Activated effector memory CD4-positive, alpha-beta T cell treated with Interleukin-2 at 50 U/mL for 16 hours (primary cell): ENCODE measurements around the gene BCAS1.

Experiments
- DNase-seq: peaks from one replicate; pipeline ENCODE4 v3.0.0-alpha.2; 2020

Gene BCAS1

DNA sequence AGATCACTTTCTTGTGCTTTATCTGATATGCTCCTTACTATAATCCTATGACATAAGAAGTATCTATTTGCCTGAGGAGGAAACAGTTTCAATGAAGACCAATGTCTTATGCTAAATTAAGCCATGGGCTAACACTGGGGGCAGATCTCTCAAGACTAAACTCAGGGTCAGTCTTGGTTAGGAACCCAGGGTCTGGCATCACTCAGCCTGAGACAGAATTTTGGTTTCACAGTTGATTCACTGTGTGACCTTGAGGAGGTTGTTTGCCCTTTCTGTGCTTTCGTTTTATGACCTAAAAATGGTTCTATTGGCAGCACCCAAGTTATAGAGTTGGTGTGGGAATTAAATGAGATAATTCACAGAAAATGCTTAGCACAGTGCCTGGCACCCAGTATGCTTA is 4.9 kb upstream of the BCAS1 start:
- DNase-seq, result no peak

DNA sequence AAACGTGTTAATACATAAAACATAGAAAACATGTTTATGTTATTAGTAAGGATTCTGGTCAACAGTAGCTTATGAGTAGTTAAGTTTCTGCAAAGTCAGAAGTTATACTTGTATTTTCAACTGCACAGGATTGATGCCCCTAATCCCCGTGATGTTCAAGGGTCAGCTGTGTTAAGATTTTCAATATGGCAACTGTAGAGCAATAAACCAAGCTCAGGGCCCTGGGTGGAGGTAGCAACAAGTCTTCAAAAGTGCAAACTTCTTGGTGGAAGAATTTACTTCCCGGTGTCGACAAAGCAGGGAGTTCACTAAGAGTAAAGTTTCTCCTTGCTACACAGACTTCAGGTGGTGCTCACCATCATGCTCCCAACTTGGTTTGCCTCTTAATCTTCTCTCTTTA is 4.1 kb upstream of the BCAS1 start:
- DNase-seq, result no peak

DNA sequence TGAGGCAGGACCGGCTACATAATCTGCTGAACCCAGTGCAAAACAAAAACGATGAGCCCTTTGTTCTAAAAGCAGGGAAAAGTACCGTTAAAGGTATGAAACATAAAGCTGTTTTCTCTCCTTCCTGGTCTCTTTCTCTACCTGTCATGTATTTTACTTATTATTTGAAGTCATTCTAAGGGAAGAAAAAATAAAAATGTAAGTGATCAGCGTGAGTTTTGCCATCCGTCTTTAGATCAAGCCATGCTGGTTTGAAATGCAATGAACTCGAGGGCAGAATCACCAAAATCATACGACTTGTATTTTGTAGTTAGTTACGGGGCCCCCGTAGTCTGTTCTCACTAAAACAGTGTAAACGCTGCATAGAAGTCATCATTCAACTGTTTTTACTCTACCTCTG is 2.9 kb upstream of the BCAS1 start:
- no peak for DNase-seq

DNA sequence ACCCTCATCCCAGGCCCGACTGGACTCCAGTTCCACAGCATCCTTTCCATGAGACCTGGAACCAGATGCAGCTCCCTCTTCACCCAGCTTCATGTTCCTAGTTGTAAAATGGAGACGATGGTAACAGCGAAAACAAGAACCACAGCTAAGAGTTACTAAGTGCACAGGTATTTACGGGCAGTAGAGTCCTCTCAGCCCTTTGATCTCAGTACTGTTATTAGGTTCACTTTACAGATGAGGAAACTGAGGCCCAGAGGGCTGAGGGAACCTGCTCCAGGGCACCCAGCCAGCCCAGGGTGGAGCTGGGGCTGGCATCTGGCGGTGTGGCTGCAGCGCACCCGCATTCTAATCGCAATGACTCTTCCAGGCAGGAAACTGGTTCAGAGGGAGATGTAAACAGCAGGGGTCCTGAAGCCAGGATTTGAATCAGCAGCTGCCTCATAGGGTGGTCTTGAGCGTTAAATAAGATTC is 858 bp downstream of the BCAS1 start:
- DNase-seq, result no peak

DNA sequence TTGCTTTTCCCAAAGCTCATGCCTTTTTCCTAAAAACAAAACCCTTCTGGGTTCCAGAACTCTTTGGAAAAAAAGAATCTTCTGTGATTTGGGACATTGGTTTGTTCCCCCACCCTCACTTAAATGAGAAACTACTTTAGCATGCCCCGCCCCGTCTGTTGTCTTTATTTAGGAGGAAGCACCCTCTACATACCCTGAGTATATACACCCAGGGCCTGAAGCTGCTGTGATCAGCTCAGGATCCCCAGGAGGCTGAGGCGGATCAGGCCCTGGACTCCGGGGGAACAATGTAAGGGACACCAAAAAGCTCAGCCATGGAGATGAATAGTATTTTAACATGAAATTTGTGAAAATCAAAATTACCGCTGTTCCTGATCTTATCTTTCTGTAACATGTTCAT is 1.4 kb downstream of the BCAS1 start:
- no peak for DNase-seq

DNA sequence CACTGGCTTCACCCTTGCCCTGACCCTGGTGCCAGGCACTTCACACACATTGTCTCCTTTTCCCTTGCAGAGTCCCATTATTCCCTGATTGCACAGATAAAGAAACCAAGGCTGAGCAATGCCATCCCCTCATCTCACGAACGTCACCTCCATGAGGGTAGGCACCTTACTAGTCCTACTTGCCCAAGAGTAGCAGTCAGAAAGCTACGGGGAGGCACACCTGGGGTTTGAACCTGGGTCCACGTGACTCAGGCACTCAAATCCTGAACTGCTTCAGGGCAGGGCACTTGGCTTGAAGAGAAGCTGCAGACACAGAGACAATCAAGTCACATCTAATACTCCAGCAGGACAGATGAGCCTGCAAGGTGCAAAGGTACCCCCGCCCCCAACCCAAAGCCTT is 1.9 kb downstream of the BCAS1 start:
- DNase-seq, result no peak

DNA sequence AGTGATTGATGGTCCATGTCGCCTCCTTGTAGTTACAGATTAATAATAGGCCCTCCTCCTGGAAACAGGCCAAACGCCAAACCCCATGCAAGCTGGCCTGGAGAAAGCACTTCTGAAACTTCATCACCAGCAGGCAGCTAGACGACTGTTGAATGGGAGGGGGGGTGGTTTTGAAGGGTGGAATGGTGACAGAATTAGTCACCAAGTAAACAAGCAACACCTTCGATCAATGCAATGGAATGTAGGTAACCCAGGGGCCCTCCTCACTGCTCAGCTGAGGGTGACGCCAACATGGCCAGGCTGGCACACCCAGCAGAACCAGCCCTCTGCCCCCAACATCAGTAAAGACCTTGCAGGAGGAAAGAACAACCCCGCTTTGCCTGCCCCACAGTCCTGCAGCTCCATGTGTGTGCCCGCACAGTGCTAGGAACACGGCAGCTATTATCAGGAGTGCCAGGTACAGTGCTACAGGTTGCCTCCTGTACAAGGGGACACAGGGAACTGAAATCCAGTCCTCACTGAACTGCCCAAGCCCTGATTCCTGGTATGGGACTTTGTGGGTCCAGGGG is 2.7 kb downstream of the BCAS1 start:
- DNase-seq, result no peak

DNA sequence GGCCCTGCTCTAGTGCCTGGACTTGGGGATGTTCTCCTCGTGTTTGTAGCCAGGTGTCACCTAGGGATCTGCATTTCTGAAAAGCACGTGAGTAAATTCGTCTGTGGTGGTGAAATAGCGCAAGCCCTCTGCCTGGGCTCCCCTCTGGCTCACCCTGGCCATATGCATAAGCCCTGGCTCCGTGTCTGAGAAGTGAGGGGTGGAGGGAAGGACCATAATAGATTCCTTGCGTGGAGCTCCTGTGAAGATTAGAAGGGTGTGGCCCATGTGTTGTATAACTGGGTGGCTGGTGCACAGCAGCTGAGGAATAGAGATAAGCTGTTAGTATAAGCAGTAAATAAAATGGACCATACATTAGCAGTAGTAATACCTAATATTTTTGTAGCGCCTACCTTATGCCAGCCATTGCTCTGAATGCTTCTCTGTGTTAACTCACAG is 4.8 kb downstream of the BCAS1 start:
- DNase-seq, result no peak

DNA sequence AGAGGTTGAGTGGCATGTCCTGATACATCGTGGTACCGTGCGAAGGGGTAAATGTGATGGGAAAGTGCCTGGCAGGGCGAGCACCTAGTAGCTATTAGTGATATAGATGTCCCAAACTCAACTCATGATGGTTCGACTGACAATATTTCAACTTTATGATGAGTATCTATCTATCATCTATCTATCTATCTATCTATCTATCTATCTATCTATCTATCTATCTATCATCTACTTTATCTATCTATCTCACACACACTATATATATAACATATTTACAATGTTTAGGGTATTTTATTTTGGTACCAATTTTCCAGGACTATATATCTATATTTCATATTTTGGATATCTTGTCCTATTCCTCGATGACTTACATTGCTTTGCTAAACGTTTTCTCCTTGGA is 5.5 kb downstream of the BCAS1 start:
- DNase-seq, result no peak

DNA sequence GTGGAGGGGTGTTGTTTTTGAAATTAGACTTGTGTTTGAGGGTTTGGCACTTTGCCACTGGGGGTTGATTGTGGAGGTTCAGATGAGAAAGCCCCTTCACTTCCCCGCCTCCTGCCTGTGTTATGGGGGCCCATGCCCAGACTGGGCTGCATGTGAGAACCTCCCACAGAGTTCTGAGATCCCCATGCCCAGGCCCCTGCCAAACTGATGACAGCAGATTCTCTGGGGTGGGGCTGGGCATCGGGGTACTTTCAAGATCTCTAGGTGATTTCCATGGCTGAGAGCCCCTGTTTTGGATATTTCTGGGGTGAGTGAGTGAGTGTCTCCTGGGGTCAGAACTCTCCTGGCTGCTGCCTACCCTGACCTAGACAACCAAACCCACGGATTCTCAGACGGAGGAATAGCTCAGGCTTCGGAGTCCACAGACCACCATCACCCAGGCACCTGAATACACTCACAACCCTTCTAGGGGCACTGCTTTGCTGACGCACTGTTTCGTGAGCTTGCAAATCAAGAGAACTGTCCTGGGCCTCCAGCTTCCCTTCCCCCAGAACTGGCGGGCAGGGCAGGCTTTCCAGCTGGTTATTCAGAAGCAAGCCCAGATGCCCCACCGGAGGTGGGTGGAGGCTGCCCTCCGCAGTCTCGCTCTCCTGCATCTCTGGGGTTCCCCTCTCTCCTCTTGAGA is 6.3 kb downstream of the BCAS1 start:
- no peak for DNase-seq

DNA sequence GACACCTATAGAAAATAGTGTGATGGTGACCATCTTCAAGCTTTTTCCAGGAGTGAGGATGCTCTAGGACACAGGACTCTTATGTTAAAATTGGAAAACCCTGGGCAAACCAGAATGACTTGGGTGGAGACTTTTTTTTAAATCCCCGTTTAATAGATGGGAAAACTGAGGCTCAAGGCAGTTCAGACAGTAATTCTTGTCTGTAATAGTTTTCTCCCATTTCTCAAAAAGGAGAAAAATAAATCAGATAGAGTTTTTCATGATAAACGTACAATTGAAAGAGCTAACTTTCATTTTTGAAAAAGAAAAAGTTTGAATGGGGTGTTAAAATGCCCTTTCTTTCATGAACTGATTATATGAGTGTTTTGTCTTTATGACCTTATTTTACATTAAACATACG is 6.8 kb downstream of the BCAS1 start:
- no peak for DNase-seq

DNA sequence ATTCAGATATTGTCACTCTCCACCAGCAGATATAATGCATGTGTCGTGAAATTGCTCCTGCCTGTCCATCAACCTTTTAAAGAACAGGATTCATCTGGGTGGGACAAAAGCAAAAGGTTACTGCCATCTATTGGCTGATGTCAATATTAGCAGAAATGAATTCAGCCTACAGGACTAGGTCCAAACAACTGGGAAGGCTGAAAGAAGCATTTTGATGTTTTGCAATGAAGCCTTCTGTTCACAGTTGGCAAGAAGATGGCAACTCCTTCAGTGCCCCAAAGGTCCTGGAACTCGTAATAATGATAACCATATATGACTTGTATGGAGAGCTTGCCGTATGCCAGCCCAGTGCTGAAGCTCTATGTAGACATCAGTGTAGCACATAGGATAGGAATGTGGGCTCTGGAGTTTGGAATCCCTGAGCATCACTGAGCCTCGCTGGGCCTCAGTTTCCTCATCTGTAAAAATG is 7.5 kb downstream of the BCAS1 start:
- no peak for DNase-seq

DNA sequence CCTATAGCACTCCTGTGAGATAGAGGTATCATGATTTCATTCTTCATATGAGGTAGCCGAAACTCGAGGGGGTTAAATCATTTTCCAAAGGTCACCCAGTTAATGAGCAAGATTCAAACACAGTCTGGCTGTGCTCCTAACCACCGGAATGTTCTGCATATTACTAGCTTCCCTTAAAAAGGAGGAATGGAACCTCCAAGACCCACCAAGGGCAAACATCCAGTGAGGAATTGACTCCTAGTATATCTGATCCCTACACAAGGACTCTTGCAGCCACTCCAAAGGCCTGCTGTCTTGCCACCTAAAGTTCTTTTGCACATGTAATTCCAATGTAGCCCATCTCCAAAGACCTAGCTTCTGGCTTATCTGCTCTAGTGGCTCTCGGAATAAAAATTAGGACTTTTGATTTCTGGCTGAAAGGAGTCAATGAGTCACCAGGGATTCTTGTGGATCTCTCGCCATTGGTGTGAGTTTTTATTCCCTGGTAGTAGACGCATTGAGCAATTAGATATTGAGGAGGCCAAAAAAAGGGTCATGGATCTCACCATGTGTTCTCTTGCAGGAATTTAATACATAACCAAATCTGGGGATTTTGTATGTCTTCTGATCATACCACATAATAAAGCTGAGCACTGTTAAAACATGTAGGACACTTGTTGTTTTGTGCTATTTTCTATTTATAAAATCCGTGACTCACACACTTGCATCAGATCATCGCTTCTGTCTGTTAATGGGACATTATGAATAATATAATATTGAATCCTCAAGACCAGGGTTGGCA is 9.1 kb downstream of the BCAS1 start:
- no peak for DNase-seq

DNA sequence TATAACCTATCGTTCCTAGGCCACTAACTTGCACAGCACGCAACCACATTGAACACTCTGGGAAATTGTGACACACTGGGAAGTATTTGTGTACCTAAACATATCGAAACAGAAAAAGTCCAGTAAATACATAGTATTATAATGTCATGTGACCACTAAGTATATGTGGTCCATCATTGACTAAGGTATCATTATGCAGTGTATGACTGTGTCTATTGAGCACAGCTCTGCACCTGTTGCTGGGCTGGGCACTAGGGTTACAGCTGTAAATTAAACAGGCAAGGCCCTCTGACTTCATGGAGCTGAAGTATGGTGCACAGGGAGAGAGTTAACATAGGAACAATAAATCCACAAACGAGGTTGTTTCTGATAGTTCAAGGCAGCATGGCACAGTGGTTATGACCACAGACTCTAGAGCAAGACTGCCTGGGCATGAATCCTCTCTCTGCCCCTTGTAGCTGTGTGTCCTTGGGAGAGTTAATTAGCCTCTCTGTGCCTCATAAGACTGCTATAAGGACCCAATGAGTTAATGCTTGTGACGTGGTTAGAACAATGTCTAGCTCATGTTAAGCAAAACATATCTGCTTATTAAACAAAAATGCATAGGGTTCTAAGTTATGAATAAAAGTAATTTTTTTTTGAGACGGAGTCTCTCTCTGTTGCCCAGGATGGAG is 10.6 kb downstream of the BCAS1 start:
- no peak for DNase-seq

DNA sequence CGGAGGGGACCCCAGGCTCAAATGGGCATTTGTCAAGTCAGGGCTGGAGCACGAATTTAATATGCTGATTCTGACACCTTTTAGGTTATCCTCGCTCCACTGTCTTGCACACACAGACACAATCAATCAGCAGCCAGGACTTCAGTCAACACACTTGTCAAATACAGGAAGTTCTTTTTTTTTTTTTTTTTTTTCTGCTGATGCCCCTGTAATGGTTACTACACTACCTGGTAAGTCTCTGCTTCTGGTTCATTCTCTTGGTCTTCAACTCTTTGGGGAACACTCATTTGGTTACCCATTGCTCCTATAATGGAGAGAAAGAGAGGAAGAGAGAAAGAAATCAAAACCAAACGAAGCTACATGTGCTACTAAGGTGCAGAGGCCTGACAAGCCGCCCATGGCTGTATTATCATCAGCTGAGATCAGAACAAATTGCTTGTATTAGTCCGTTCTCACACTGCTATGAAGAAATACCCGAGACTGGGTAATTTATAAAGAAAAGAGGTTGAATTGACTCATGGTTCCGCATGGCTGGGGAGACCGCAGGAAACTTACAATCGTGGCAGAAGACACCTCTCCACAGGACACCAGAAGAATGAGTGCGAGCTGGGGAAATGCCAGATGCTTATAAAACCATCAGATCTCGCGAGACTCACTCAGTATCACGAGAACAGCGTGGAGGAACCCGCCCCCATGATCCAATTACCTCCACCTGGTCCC is 11.8 kb downstream of the BCAS1 start:
- DNase-seq, result no peak

DNA sequence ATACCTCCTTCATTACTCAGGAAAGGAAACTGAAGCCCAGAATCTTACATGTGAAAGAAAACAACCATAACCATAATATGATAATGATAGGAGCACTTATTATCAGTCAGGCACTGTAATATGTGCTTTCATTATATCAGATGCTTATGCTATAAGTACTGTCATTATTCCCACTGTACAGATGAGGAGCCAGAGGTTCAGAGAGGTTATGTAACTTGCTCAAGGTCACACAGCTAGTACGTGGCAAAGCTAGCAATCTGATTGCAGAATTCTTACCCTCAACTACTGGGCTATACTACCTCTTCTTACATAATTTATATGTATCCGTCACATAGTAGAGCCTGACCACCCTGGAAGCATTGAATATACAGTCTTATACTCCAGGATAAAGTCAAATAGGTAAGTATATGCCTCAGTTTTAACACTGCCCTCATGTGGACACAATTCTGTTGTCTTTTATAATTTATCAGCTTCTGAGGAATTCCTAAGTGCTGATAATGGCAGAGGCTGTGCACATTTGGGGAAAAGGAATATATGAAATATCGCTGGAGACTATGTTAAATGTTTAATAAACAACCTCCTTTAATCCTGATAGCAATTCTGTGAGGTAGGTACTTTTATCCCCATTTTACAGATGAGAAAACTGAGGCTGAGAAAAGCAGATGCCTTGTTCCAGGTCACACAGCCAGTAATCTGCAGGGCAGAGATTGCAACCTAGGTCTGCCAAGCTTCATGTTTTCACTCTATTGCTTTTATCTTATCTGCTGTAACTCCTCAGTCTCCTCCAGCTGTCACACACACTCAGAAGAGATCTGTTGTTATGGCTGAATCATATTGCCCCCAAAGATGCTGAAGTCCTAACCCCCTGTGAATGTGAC is 13.4 kb downstream of the BCAS1 start:
- DNase-seq, result no peak

DNA sequence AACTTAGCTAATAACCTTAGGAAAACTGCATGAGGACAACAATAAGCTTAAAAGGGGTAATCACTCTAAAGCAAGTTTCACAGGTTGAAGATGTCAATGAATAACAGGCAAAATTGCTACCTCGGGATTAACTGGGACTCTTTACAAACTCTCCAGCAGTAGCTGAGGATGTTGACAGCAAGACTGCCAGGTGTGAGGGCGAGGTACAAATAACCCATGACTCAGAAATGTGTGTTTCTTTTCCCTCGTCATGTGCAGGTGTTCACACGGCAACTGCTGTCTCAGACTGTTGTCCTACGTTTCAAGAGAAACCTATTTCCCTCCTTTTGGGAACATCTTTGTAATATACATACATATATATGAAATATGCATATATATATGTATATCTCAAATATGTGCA is 15.9 kb downstream of the BCAS1 start:
- no peak for DNase-seq

DNA sequence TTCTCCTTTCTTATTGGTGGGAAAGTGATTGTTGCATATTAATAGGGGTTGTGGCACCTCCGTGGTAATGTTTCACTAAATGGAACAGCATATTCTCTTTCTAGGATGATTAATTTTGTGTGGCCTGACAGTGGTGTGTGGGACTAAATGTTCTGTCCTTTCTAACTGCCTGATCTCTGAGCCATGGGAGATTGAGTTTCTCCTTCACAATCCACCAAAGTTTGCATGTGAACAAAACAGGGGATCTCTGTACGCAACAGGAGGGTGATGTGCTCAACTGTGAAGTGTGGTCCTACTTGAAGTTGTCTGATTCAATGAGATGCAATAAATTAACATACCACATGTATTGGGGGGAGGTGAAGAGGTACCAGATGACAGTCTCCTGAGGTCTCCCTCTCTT is 19.3 kb downstream of the BCAS1 start:
- no peak for DNase-seq

DNA sequence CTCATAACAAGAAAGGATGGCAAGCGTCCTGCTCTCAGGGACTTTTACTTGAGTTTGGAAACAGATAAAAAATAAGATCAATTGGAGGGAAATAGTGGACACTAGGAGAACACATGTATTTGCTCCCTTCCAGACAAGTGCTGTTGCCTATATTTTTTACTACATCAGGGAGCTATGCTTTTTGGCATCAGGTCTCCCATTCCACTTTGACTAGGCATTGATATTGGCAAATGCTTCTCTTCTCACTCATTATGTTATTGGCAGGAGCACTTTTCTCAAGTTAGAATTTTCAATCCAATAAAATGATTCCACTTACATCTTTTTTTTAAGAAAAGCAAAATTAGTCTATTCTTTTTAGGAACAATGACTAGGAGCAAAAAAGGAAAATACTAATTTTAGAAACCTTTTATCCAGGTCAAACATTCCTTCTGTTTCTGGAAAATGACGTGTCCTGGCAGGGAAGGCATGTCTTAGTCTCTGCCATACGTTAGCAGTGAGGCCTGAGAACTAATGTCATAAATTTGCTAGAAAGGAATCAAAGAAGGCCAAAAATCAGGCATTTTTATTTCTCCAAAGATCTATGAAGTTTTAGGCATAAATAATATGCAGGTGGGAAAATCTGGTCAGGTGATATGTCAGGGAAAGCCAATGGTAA is 21.4 kb downstream of the BCAS1 start:
- no peak for DNase-seq

DNA sequence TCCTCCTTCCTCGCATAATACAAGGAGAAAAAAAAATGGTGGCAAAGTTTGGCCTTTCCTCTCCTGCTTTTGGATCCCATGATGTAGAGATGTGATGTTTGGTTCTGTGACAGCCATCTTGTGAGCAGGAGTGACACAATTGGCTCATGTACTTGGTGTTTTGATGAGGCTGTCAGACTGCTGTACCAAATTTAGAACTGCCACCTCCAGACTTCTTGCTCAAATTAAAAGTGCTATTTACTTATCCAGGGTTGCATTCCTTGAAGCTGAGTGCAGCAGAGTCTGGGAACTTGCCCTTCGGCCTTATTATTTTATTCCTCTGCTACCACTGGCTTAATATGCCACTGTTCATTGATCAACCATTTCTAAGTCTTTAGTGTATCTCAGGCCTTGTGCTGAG is 21.9 kb downstream of the BCAS1 start:
- no peak for DNase-seq

DNA sequence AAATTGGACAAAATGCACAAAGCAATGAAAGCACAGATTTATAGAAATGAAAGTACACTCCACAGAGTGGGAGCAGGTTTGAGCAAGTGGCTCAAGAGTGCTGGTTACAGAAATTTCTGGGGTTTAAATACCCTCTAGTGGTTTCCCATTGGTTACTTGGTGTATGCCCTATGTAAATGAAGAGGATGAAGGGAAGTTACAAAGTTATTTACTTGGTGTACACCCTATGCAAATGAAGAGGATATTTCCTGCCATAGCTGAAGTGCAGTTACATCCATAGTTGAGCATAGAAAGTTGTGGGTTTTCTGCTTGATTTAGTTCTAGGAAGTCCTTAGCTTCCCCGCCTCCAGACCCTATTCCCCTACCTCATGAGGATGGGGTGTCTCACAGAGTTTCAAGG is 22.7 kb downstream of the BCAS1 start:
- no peak for DNase-seq
